ENCODE results near the gene ATP6AP1.

ATP6AP1 gene

GRCh38 chrX:154430916-154431315 lies 2.4 kb downstream of the ATP6AP1 start:
- no peak for DNase-seq

- DNase-seq, result no peak
These were observed 2.9 kb downstream of the ATP6AP1 start for GRCh38 chrX:154431341-154431740.

- DNase-seq, result no peak
These were observed 3.7 kb downstream of the ATP6AP1 start for GRCh38 chrX:154432210-154432609.

GRCh38 chrX:154433605-154434004 lies 5.1 kb downstream of the ATP6AP1 start:
- no peak for DNase-seq

- no peak for DNase-seq
These were observed 6.1 kb downstream of the ATP6AP1 start for GRCh38 chrX:154434394-154435168.

GRCh38 chrX:154435171-154435733 lies 6.8 kb downstream of the ATP6AP1 start:
- DNase-seq, result no peak

GRCh38 chrX:154436374-154436982 lies 8.0 kb downstream of the ATP6AP1 start:
- peak; percentile 53 for DNase-seq

- DNase-seq, result peak; percentile 57
These were observed 8.7 kb downstream of the ATP6AP1 start, which contains the start of gene GDI1 for GRCh38 chrX:154436983-154437752. TSS of gene GDI1 (plus strand) at chrX:154437154. CDS start at chrX:154437255, 101 bp downstream.

- no peak for DNase-seq
These were observed 9.8 kb downstream of the ATP6AP1 start for GRCh38 chrX:154437971-154438893.

GRCh38 chrX:154439841-154440240 lies 11.4 kb downstream of the ATP6AP1 start:
- no peak for DNase-seq

GRCh38 chrX:154440623-154441357 lies 12.3 kb downstream of the ATP6AP1 start:
- no peak for DNase-seq

GRCh38 chrX:154441564-154441963 lies 13.1 kb downstream of the ATP6AP1 start:
- no peak for DNase-seq

GRCh38 chrX:154441984-154442707 lies 13.7 kb downstream of the ATP6AP1 start:
- DNase-seq, result no peak

GRCh38 chrX:154443479-154443910 lies 15.0 kb downstream of the ATP6AP1 start:
- no peak for DNase-seq

GRCh38 chrX:154443992-154444754 lies 15.7 kb downstream of the ATP6AP1 start, which contains the start of gene FAM50A:
TSS of gene FAM50A (plus strand) at chrX:154444141. CDS start at chrX:154444236, 95 bp downstream.
- peak; percentile 79 for DNase-seq

GRCh38 chrX:154444755-154445246 lies 16.3 kb downstream of the ATP6AP1 start:
- no peak for DNase-seq

GRCh38 chrX:154445776-154446175 lies 17.3 kb downstream of the ATP6AP1 start:
- DNase-seq, result no peak

GRCh38 chrX:154446430-154446829 lies 18.0 kb downstream of the ATP6AP1 start:
- DNase-seq, result no peak

- no peak for DNase-seq
These were observed 20.0 kb downstream of the ATP6AP1 start for GRCh38 chrX:154448484-154448883.

- DNase-seq, result no peak
These were observed 21.1 kb downstream of the ATP6AP1 start for GRCh38 chrX:154449618-154450017.

All from activated CD4-positive, alpha-beta T cell treated with anti-CD3 and anti-CD28 coated beads, Interleukin-2, Interleukin-6, amounts not matched to agents 100 ng/mL and 50 ng/mL, durations not matched to agents 16 hours and 8 hours (primary cell).